8988T (cell line): ENCODE data around the gene LSR.

Experiments
- DNase-seq: peaks from one replicate; pipeline ENCODE4 v3.0.0; 2011

Gene LSR

GRCh38 chr19:35288906-35289305 is 40.1 kb downstream of the LSR start:
- no peak for DNase-seq

GRCh38 chr19:35290381-35291127 is 41.8 kb downstream of the LSR start:
- no peak for DNase-seq

- no peak for DNase-seq
These were observed 42.5 kb downstream of the LSR start for GRCh38 chr19:35291259-35291658.

GRCh38 chr19:35291916-35292315 is 43.1 kb downstream of the LSR start, which contains the start of gene MAG:
Gene MAG, plus strand, starts transcription at chr19:35292161. Its CDS starts 3,248 bp downstream, at chr19:35295409.
- no peak for DNase-seq

- DNase-seq, result no peak
These were observed 43.9 kb downstream of the LSR start for GRCh38 chr19:35292421-35293362.

GRCh38 chr19:35293363-35293739 is 44.5 kb downstream of the LSR start:
- no peak for DNase-seq

GRCh38 chr19:35293808-35294207 is 45.0 kb downstream of the LSR start:
- no peak for DNase-seq

GRCh38 chr19:35294328-35294727 is 45.5 kb downstream of the LSR start:
- no peak for DNase-seq

GRCh38 chr19:35294859-35295791 is 46.3 kb downstream of the LSR start:
- DNase-seq, result no peak

GRCh38 chr19:35295792-35296462 is 47.1 kb downstream of the LSR start:
- no peak for DNase-seq

GRCh38 chr19:35296644-35297514 is 48.1 kb downstream of the LSR start:
- DNase-seq, result no peak

GRCh38 chr19:35297515-35297848 is 48.7 kb downstream of the LSR start:
- DNase-seq, result no peak

GRCh38 chr19:35297922-35298321 is 49.1 kb downstream of the LSR start:
- no peak for DNase-seq

- no peak for DNase-seq
These were observed 49.8 kb downstream of the LSR start for GRCh38 chr19:35298561-35298972.

GRCh38 chr19:35299523-35300338 is 50.9 kb downstream of the LSR start:
- no peak for DNase-seq

- DNase-seq, result no peak
These were observed 51.5 kb downstream of the LSR start for GRCh38 chr19:35300339-35300649.

GRCh38 chr19:35301961-35302360 is 53.2 kb downstream of the LSR start:
- DNase-seq, result no peak

- no peak for DNase-seq
These were observed 53.6 kb downstream of the LSR start for GRCh38 chr19:35302446-35302845.

- DNase-seq, result no peak
These were observed 54.6 kb downstream of the LSR start for GRCh38 chr19:35303357-35303915.

GRCh38 chr19:35304036-35304435 is 55.2 kb downstream of the LSR start:
- DNase-seq, result no peak
